Left colon (tissue), 2 donors: ENCODE results near the gene ANKRD55. TPM values are rescaled to one million over a fixed set of nuclear protein-coding genes. Genes with fewer than 3 reads are reported as not detected.
"Not testable (repeated sequence)": the region's sequence is repeated elsewhere in the genome, so short reads cannot be mapped to it uniquely, and the experiment has no call there.

Source experiments
- ATAC-seq: fragments of 200-7000 bp; cut with Tn5 transposase; one replicate; pipeline ENCODE4 v1.9.1; 2020; ENCODE audit warnings: mild to moderate bottlenecking, moderate library complexity
- DNase-seq, 2 donors: peaks; one replicate each; pipeline ENCODE4 v3.0.0-alpha.2; 2020
- intact Hi-C, 2 donors: fragments of 100-400 bp; cut with DNase I in 1 of 2; cut with micrococcal nuclease in 1 of 2; formaldehyde crosslinking; loops; one replicate each; pipeline versions ENCODE4 v1.11.2 to v1.14.0; 2022; cut with DNase I, micrococcal nuclease
- long read RNA-seq: library from polyadenylated mRNA; unstranded; transcript quantifications from one replicate; pipeline ENCODE4 v2.0.0, GENCODE V29; 2021
- total RNA-seq, 2 donors: library from RNA; stranded (reverse); fragmentation: NEBNext Ultra II Directional; extraction: Animal tissue kit (Norgen Biotek cat#: 25700); gene quantifications; one replicate each; pipeline ENCODE4 v1.2.1, GENCODE V29; 2021
- donor health status: DM: no; HTN: no; CAD: no.
- donor health status: DM: yes; HTN: yes; CAD: no.

Gene ANKRD55
- total RNA-seq = not detected
- long read RNA-seq = 0 reads

- DNase-seq = no peak
- no peak for ATAC-seq
- intact Hi-C loops = no loop called here
Measured at GRCh38 chr5:56233230-56233629, at the start of gene ANKRD55. ANKRD55 (minus strand) TSS chr5:56233330; CDS start chr5:56232913, 417 bp downstream.

DNA sequence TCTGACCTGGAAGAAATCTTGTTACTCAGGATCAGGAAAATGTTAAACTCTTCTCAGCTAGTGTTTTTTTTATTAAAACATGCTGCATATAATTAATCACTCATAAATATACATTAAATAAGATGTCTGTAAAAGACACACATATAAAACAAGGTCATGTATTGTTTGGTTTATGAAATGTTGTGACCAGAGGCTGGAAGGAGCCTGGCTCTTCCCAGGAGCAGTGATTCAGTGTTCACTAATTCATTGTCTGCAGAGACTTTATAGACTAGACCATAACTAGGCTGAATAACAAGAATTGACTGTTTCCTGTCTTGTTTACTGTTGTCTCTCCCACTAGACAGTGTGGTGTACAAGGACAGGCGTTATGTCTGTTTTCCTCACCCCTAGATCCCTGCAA is 49.1 kb upstream of the ANKRD55 start:
- DNase-seq = no peak

DNA sequence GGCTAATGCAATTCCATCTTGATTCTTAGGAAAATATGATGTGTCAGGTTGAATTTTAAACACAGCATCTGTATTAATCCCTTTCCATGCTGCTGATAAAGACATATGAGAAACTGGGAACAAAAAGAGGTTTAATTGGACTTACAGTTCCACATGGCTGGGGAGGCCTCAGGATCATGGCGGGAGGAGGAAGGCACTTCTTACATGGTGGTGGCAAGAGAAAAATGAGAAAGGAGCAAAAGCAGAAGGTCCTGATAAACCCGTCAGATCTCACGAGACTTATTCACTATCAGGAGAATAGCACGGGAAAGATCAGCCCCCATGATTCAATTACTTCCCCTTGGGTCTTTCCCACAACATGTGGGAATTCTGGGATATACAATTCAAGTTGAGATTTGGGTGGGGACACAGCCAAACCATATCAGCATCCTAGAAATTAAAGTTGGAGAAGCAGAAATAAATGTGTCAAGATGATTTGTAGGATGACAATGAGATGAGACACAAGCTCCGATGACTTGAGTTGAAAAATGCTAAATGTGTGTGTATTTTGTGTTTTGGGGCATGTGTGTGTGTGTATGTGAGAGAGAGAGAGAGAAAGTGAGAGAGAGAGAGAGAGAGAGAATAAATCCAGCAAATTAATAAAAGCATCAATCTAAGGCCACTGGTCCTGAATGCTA is 48.5 kb upstream of the ANKRD55 start:
- DNase-seq (no peak), ATAC-seq (no peak)
- intact Hi-C loops = no loop called here

More for the DNA sequence above, 49.1 kb upstream of the ANKRD55 start:
- intact Hi-C loops = no loop called here
- ATAC-seq = no peak

DNA sequence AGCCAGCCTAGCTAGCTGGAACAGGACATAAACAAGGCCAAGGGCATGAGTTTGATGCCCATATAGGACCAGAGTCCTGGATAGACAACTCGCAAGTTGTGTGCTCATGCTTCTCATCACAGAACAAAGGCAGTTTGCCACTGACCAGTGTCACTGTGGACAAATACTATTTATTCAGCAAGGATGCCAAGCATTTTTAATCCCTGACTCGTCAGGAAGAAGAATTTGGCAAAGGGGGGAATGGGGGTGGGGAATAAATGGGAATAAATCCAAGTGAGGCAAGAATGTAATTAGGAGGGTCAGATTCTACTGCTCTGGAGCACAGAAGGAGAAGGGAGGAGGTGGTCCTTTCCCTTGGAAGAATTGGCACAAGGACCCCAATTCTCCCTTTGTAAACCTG is 46.8 kb upstream of the ANKRD55 start:
- ATAC-seq (no peak), DNase-seq (no peak)
- intact Hi-C loops = loop anchor here in 1 of 2 donors (10.0 kb wide), 1 partner anchor 555 kb away; no protein-coding TSS in a partner anchor

DNA sequence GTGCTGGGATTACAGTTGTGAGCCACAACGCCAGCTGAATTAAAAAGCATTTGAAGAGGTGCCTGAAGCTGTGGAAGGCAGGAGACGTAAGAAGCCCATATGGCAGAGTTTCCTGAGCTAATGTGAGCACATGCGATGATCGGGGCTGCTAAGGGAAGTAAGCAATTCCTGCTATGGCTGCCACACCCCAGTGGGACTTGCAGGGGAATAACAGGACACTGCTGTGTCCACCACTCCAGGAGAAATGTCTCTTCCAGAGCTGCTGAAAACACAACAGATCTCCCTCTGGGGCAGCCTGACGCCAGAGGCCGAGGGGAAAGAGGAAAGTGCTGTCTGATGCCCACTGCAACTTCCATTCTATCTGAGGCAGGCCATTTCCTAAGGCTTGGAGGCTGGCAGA is 46.2 kb upstream of the ANKRD55 start:
- DNase-seq = no peak
- intact Hi-C loops = loop anchor here in 1 of 2 donors (10.0 kb wide), 1 partner anchor 556 kb away; no protein-coding TSS in a partner anchor
- no peak for ATAC-seq

GRCh38 chr5:56278335-56278753 is 45.2 kb upstream of the ANKRD55 start:
- ATAC-seq (no peak), DNase-seq (no peak)
- intact Hi-C loops = loop anchor here in 1 of 2 donors (10.0 kb wide), 1 partner anchor 556 kb away; no protein-coding TSS in a partner anchor

DNA sequence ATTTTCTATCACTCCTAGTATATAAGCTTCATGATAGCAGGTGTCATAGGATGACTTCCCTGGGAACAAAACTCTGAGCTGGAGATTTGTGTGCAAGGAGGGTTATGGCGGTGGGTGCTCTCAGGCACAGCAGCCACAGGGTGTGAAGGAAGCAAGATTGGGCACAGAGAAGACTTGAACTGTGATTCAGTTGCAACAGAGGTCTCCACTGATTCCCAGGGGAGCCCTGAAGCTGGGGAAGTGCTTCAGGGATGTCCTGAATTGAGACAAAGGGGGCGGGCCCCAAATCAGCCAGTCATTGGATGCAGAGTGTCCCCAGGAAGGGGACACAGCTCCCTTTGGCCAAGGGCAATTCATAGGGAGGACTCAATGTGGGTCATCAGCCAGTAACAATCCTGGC is 44.4 kb upstream of the ANKRD55 start:
- intact Hi-C loops = loop anchor here in 1 of 2 donors (10.0 kb wide), 1 partner anchor 557 kb away; no protein-coding TSS in a partner anchor
- ATAC-seq (no peak), DNase-seq (no peak)

GRCh38 chr5:56273376-56273955 is 40.3 kb upstream of the ANKRD55 start:
- ATAC-seq (no peak), DNase-seq (no peak)
- intact Hi-C loops = loop anchor here (5.0 to 10.0 kb wide), 2 partner anchors 561 to 564 kb away; no protein-coding TSS in a partner anchor

GRCh38 chr5:56272765-56273164 is 39.6 kb upstream of the ANKRD55 start:
- intact Hi-C loops = loop anchor here (5.0 to 10.0 kb wide), 2 partner anchors 562 to 565 kb away; no protein-coding TSS in a partner anchor
- no peak for DNase-seq
- ATAC-seq = no peak

- intact Hi-C loops = loop anchor here (5.0 to 10.0 kb wide), 2 partner anchors 564 to 567 kb away; no protein-coding TSS in a partner anchor
- ATAC-seq = peak; percentile 99
Measured at GRCh38 chr5:56270568-56271392, 37.6 kb upstream of the ANKRD55 start.

GRCh38 chr5:56270058-56270457 is 36.9 kb upstream of the ANKRD55 start:
- no peak for DNase-seq
- ATAC-seq = no peak
- intact Hi-C loops = loop anchor here (5.0 to 10.0 kb wide), 2 partner anchors 565 to 567 kb away; no protein-coding TSS in a partner anchor

More at GRCh38 chr5:56270568-56271392, 37.6 kb upstream of the ANKRD55 start:
- DNase-seq = peak; percentile 65 to 77

DNA sequence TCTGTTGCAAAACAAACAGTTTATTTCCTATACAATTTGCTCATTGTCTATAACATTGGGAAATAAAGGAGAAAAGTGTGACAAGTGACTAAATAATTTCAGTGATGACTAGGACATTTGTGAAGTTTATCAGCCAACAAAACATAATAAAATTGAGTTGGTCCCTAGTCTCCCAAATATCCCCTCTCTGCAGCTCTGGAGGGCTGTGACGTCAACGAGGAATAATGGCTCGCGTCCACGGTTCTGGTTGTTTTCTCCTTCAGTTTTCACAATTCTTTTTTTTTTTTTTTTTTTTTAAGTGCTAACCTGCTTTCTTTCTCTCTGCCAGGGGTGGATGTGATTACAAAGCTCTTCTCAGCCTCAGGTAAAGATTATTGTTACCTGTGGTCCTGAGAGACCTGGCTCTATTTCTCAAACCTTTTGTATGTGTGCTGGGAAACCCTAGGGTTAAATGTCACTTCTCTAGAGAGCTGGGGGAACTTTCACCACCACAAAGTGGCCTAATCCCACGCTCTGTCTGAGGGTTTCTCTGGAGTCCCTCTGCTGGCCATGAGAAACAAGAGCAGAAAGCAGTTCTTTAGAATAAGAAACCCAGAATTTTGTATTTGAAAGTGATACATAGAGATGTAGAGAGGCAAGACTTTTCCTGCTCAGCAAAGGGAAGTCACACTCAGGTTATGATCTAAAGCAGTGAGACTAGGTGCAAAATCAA is 36.2 kb upstream of the ANKRD55 start:
- ATAC-seq (peak; percentile 48), DNase-seq (no peak)
- intact Hi-C loops = no loop called here

DNA sequence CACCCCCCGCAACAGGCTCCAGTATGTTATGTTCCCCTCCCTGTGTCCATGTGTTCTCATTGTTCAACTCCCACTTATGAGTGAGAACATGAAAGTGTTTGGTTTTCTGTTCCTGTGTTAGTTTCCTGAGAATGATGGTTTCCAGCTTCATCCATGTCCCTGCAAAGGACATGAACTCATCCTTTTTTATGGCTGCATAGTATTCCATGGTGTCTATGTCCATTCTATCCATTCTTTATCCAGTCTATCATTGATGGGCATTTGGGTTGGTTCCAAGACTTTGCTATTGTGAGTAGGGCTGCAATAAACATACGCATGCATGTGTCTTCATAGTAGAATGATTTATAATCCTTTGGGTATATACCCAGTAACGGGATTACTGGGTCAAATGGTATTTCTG is 35.6 kb upstream of the ANKRD55 start:
- intact Hi-C loops, ATAC-seq, DNase-seq: not testable (repeated sequence)

DNA sequence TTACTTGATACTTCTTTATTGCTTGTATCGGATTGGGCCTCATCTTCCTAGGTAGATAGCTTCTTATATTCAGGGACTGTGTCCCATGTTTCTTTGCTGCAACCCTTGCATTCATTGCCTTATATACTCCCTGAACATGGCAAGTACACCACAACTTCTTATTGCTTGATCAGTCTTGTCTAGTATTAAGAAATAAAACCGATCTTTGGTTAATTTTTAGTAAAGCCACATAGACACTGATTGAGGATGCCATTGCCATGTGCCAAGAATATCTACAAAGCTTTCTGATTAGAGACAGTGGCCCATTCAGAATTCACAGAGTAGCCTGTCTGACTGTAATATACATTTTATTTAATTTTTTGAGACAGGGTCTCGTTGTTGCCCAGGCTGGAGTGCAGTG is 34.7 kb upstream of the ANKRD55 start:
- intact Hi-C loops = no loop called here
- ATAC-seq (no peak), DNase-seq (no peak)

DNA sequence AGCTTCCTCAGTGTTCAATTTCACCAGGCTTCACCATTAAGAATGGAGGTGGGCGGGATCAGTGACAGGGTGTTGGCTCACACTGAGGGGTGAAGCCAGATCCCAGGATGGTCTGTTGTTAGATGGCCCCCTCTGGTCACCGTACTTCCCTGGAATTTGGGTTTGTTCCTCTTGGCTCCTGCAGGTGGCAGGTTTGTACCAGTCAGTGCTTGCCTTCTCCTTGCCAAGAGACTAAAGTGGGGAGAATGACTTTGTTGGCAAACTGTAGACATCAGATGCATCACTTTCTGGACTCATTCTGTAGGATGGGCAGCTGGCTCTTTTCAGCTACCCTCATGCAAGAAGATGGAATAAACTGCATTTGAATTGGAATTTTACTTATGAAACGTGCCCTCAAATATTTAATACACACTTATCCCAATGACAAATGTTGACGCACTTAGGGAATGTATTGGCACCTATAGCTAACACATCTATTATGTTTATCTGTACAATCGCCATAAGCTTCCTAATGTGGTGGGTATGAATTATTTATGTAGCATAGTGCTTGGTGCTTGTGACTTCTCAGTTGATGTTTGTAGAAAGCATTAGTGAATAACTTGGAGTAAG is 31.4 kb upstream of the ANKRD55 start:
- DNase-seq (no peak), ATAC-seq (peak; percentile 51)
- intact Hi-C loops = no loop called here

DNA sequence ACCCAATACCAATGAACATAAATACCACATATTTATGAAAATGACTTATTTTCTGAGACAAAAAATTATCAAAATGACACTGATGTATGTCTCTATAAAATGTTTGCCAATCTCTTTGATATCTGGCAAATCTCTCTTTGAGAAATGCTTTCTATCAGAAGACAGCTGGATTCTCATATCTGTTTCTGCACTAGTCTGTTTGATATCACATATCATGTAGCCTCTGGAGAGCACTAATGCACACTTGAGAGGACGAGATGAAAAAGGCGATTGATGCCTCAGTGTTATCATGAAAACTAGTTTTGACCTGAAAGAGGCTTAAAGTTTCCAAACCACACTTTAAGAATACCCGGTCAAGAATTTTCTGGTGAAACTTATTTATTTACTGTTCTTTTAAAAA is 29.1 kb upstream of the ANKRD55 start:
- no peak for DNase-seq
- ATAC-seq = no peak
- intact Hi-C loops = no loop called here

- DNase-seq = no peak
- intact Hi-C loops = no loop called here
Measured at GRCh38 chr5:56259002-56259511, 25.9 kb upstream of the ANKRD55 start.

More at GRCh38 chr5:56259002-56259511, 25.9 kb upstream of the ANKRD55 start:
- ATAC-seq = no peak
